ENCODE data around the gene RHOG.
A peak's percentile ranks its signal among the peaks of the same experiment; 100 is the strongest.

RHOG gene

GRCh38 chr11:3831378-3832239 lies 9.2 kb downstream of the RHOG start:
- H3K4me1 ChIP-seq (ENCODE audit: control insufficient read depth in 1 of 2, insufficient read depth in 2 of 2, low read length in 2 of 2) = peaks cover 12 to 24% of the 10 kb centered on the region in 2 donors
- no peaks in the 10 kb centered on the region for H3K9me3 ChIP-seq (ENCODE audit: control insufficient read depth in 1 of 2, low read length in 2 of 2)
- H3K4me3 ChIP-seq (ENCODE audit: low read depth in 1 of 2, low read length in 2 of 2) = no peak overlapping the region
- H3K27ac ChIP-seq (ENCODE audit: low read length) = peak overlapping the region; percentile 39
- H3K27me3 ChIP-seq (ENCODE audit: low read depth, low read length) = no peaks in the 10 kb centered on the region
- H3K36me3 ChIP-seq (ENCODE audit: control insufficient read depth in 1 of 2, insufficient read depth in 2 of 2, low read length in 2 of 2) = peaks cover 15 to 25% of the 10 kb centered on the region in 2 donors

DNA sequence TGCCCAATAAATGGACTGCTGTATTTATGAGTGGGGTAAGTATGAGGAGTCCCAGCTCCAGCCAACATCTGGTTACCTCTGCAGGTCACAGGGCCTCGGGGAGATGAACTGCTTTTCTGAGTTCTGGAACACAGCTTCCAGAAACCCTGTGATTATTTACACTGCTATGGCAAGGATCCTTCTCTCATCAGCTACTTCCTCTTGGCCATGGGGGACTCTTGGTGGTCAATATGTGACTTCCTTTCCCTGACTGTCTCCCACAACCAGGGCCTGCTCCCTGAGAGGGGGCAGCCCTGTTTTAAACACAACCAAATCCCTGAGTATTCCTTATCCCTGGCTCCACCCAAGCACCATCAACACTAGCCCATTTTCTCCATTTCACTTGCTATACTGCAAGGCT lies 10.0 kb downstream of the RHOG start:
- Histone ChIP-seq H3K27me3 (ENCODE audit: low read depth, low read length) (no peaks in the 10 kb centered on the region), H3K4me3 (ENCODE audit: low read depth in 1 of 2, low read length in 2 of 2) (no peak overlapping the region), H3K27ac (ENCODE audit: low read length) (peak overlapping the region; percentile 39), H3K4me1 (ENCODE audit: control insufficient read depth in 1 of 2, insufficient read depth in 2 of 2, low read length in 2 of 2) (peaks cover 12 to 24% of the 10 kb centered on the region in 2 donors), H3K9me3 (ENCODE audit: control insufficient read depth in 1 of 2, low read length in 2 of 2) (no peaks in the 10 kb centered on the region), H3K36me3 (ENCODE audit: control insufficient read depth in 1 of 2, insufficient read depth in 2 of 2, low read length in 2 of 2) (peaks cover 23 to 32% of the 10 kb centered on the region in 2 donors)

DNA sequence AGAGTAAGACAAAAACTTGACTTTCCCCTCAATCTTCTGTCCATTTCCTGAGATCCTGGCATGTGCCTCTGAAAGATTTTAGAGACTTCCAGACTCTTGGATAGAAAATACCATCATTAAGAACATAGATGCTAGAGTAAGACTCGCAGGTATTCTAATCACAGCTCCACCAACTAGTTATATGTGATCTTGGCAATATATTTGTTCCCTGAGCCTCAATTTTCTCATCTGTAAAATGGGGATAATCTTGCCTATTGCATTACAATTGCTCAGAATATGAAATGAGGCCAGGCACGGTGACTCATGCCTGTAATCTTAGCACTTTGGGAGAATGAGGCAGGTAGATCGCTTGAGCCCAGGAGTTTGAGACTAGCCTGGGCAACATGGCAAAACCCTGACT lies 10.7 kb downstream of the RHOG start:
- Histone ChIP-seq H3K4me3 (ENCODE audit: low read depth in 1 of 2, low read length in 2 of 2) (no peak overlapping the region), H3K4me1 (ENCODE audit: control insufficient read depth in 1 of 2, insufficient read depth in 2 of 2, low read length in 2 of 2) (peaks cover 12 to 18% of the 10 kb centered on the region in 2 donors), H3K36me3 (ENCODE audit: control insufficient read depth in 1 of 2, insufficient read depth in 2 of 2, low read length in 2 of 2) (peaks cover 23 to 34% of the 10 kb centered on the region in 2 donors), H3K27me3 (ENCODE audit: low read depth, low read length) (no peaks in the 10 kb centered on the region), H3K9me3 (ENCODE audit: control insufficient read depth in 1 of 2, low read length in 2 of 2) (no peaks in the 10 kb centered on the region), H3K27ac (ENCODE audit: low read length) (no peak overlapping the region)

DNA sequence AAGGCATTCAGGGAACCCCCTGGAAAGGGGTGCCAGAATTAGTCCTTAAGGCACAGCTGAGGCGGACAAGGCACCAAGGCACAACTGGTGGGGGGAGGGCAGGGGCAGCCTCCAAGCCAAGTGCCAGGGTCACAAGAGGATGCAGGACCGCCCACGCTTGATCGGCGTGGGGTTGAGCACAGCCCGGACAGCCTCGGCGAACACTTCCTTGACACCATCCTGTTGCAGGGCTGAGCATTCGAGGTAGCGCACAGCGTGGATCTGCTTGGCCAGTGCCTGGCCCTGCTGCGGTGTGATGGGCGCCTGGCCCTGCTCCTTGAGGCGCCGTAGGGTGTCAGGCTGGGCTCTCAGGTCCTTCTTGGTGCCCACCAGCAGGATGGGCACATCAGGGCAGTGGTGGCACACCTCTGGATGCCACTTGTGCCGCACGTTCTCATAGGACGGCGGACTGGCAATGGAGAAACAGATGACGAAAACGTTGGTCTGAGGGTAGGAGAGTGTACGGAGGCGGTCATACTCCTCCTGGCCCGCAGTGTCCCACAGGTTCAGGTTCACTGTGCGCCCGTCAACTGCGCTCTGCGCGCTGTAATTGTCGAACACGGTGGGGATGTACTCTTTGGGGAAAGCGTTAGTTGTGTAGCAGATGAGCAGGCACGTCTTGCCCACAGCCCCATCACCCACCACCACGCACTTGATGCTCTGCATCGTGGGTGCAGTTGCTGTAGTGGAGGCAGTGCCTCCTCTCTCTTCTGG lies 13.1 kb downstream of the RHOG start:
- H3K27me3 ChIP-seq (ENCODE audit: low read depth, low read length) = no peaks in the 10 kb centered on the region
- peaks cover 23 to 34% of the 10 kb centered on the region in 2 donors for H3K36me3 ChIP-seq (ENCODE audit: control insufficient read depth in 1 of 2, insufficient read depth in 2 of 2, low read length in 2 of 2)

DNA sequence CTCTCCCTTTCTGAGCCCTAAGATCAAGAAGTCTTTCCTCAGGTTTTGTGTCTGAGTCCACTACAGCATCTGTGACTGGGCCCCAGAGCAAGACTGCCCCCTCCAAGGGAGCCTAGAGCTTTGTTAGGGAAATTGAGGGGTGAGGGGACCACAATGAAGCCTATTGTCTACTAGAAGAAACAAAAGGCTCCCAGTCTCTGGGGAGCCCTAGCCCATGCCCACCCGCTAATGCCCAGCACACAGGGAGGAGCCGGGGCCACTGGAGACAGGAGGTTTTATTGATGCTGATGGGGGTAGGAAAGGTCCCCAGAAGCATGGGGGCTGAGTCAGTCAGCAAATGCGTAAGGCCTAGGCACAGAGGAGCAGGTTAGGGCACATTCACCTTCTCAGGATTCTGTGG lies 14.0 kb downstream of the RHOG start:
- Histone ChIP-seq H3K4me1 (ENCODE audit: control insufficient read depth in 1 of 2, insufficient read depth in 2 of 2, low read length in 2 of 2) (no peaks in the 10 kb centered on the region), H3K36me3 (ENCODE audit: control insufficient read depth in 1 of 2, insufficient read depth in 2 of 2, low read length in 2 of 2) (peaks cover 23 to 34% of the 10 kb centered on the region in 2 donors), H3K27ac (ENCODE audit: low read length) (no peak overlapping the region), H3K27me3 (ENCODE audit: low read depth, low read length) (no peaks in the 10 kb centered on the region), H3K4me3 (ENCODE audit: low read depth in 1 of 2, low read length in 2 of 2) (no peak overlapping the region), H3K9me3 (ENCODE audit: control insufficient read depth in 1 of 2, low read length in 2 of 2) (no peaks in the 10 kb centered on the region)

More for the DNA sequence above, 13.1 kb downstream of the RHOG start:
- no peak overlapping the region for H3K27ac ChIP-seq (ENCODE audit: low read length)
- H3K9me3 ChIP-seq (ENCODE audit: control insufficient read depth in 1 of 2, low read length in 2 of 2) = no peaks in the 10 kb centered on the region
- no peak overlapping the region for H3K4me3 ChIP-seq (ENCODE audit: low read depth in 1 of 2, low read length in 2 of 2)
- H3K4me1 ChIP-seq (ENCODE audit: control insufficient read depth in 1 of 2, insufficient read depth in 2 of 2, low read length in 2 of 2) = peaks cover 4 to 8% of the 10 kb centered on the region in 2 donors

DNA sequence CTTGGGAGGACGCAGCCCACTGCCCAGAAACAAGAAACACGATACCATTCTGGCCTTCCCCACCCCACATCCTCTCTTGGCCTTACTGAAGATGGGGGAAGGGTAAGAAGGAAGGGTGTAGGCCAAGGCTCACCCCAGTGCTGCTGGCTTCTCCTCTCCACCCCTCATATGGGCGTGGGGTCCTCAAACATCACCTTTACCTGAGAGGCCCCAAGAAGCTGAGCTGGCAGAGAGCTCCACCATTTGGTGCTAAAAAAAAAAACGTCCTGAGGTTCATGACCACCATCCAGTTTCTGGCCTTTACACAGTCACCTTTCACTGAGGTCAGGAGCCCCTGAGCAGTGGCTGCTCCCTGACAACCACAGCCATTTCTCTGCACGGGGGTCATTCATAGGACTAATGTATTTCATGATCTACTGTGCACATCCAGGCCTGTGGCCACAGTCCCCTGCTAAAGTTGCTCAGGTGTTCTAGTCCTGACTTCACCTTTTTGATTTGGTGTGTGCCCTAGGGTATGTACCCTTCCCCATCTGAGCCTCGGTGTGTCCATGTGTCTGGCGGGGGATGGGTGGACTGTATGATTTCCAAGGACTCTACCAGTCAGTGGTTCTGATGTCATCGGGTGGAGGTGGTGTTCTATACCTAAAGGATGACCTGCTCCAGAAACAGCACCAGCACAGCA lies 15.1 kb downstream of the RHOG start:
- no peak overlapping the region for H3K27ac ChIP-seq (ENCODE audit: low read length)
- peaks cover 23 to 32% of the 10 kb centered on the region in 2 donors for H3K36me3 ChIP-seq (ENCODE audit: control insufficient read depth in 1 of 2, insufficient read depth in 2 of 2, low read length in 2 of 2)
- H3K27me3 ChIP-seq (ENCODE audit: low read depth, low read length) = no peaks in the 10 kb centered on the region
- no peaks in the 10 kb centered on the region for H3K4me1 ChIP-seq (ENCODE audit: control insufficient read depth in 1 of 2, insufficient read depth in 2 of 2, low read length in 2 of 2)
- H3K9me3 ChIP-seq (ENCODE audit: control insufficient read depth in 1 of 2, low read length in 2 of 2) = no peaks in the 10 kb centered on the region
- no peak overlapping the region for H3K4me3 ChIP-seq (ENCODE audit: low read depth in 1 of 2, low read length in 2 of 2)

DNA sequence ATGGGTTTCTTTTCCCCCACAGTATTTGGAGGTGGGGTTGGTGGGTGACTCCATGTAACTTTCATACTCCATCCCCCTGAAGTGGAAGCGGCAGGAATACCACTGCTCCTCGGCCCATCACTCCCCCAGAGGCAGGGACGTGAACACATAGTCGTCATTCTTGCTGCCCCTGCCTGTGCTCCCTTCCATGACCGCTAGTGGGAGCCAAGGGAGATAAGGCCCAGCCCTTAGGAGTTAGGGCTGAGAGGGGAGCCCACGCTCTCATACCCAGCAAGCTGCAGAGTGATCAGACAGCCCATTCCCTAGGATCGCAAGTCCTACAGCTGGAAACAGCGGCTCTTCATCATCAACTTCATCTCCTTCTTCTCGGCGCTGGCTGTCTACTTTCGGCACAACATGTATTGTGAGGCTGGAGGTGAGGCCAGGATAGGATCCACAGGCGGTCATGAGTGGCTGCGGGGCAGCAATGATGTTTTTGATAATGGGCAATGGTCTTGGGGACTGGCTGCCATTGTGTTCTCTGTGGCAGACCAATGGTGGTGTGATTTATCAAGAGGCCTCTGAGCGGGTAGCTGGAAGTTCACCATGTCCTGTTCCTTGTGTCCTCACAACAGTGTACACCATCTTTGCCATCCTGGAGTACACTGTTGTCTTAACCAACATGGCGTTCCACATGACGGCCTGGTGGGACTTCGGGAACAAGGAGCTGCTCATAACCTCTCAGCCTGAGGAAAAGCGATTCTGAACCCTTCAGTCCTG lies 15.9 kb downstream of the RHOG start:
- Histone ChIP-seq H3K4me1 (ENCODE audit: control insufficient read depth in 1 of 2, insufficient read depth in 2 of 2, low read length in 2 of 2) (no peaks in the 10 kb centered on the region), H3K9me3 (ENCODE audit: control insufficient read depth in 1 of 2, low read length in 2 of 2) (no peaks in the 10 kb centered on the region), H3K27ac (ENCODE audit: low read length) (no peak overlapping the region), H3K4me3 (ENCODE audit: low read depth in 1 of 2, low read length in 2 of 2) (no peak overlapping the region), H3K36me3 (ENCODE audit: control insufficient read depth in 1 of 2, insufficient read depth in 2 of 2, low read length in 2 of 2) (peaks cover 23 to 29% of the 10 kb centered on the region in 2 donors), H3K27me3 (ENCODE audit: low read depth, low read length) (no peaks in the 10 kb centered on the region)

GRCh38 chr11:3823762-3824506 lies 16.8 kb downstream of the RHOG start:
- H3K27ac ChIP-seq (ENCODE audit: low read length) = no peak overlapping the region

DNA sequence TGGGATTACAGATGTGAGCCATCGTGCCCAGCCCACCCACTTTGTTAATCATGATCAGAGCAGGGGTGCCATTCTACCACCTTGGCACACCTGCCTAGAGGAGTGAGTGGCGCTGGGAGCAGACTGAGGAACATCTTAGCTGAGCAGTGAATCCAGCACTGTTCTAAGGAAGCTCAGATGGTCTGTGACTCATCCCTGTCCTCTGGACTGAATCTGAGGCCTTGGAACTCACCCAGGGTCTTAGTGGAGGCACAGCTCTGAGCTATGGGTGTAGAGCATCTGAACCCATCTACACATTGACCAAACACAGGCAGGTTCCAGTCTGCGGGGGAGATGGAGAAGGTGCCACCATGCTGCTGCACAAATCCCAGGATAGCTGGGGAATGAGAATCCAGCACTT lies 17.5 kb downstream of the RHOG start:
- no peaks in the 10 kb centered on the region for H3K9me3 ChIP-seq (ENCODE audit: control insufficient read depth in 1 of 2, low read length in 2 of 2)
- H3K27me3 ChIP-seq (ENCODE audit: low read depth, low read length) = no peaks in the 10 kb centered on the region
- no peak overlapping the region for H3K27ac ChIP-seq (ENCODE audit: low read length)
- H3K4me3 ChIP-seq (ENCODE audit: low read depth in 1 of 2, low read length in 2 of 2) = no peak overlapping the region
- H3K36me3 ChIP-seq (ENCODE audit: control insufficient read depth in 1 of 2, insufficient read depth in 2 of 2, low read length in 2 of 2) = peaks cover 23 to 26% of the 10 kb centered on the region in 2 donors
- H3K4me1 ChIP-seq (ENCODE audit: control insufficient read depth in 1 of 2, insufficient read depth in 2 of 2, low read length in 2 of 2) = no peaks in the 10 kb centered on the region

More at GRCh38 chr11:3823762-3824506, 16.8 kb downstream of the RHOG start:
- Histone ChIP-seq H3K4me3 (ENCODE audit: low read depth in 1 of 2, low read length in 2 of 2) (no peak overlapping the region), H3K27me3 (ENCODE audit: low read depth, low read length) (no peaks in the 10 kb centered on the region), H3K36me3 (ENCODE audit: control insufficient read depth in 1 of 2, insufficient read depth in 2 of 2, low read length in 2 of 2) (peaks cover 23 to 26% of the 10 kb centered on the region in 2 donors), H3K9me3 (ENCODE audit: control insufficient read depth in 1 of 2, low read length in 2 of 2) (no peaks in the 10 kb centered on the region), H3K4me1 (ENCODE audit: control insufficient read depth in 1 of 2, insufficient read depth in 2 of 2, low read length in 2 of 2) (no peaks in the 10 kb centered on the region)

DNA sequence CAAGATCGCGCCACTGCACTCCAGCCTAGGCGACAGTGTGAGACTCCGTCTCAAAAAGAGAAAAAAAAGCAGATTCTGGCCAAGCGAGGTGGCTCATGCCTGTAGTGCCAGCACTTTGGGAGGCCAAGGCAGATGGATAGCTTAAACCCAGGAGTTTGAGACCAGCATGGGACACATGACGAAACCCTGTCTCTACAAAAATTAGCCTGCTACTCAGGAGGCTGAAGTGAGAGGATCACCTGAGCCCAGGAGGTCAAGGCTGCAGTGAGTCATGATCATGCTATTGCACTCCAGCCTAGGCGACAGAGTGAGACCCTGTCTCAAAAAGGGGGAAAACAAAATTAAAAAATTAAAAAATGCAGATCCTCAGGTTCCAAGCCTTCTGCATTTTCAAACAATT lies 18.4 kb downstream of the RHOG start:
- Histone ChIP-seq H3K27ac (ENCODE audit: low read length) (no peak overlapping the region), H3K27me3 (ENCODE audit: low read depth, low read length) (no peaks in the 10 kb centered on the region), H3K4me1 (ENCODE audit: control insufficient read depth in 1 of 2, insufficient read depth in 2 of 2, low read length in 2 of 2) (no peaks in the 10 kb centered on the region), H3K4me3 (ENCODE audit: low read depth in 1 of 2, low read length in 2 of 2) (no peak overlapping the region), H3K9me3 (ENCODE audit: control insufficient read depth in 1 of 2, low read length in 2 of 2) (no peaks in the 10 kb centered on the region), H3K36me3 (ENCODE audit: control insufficient read depth in 1 of 2, insufficient read depth in 2 of 2, low read length in 2 of 2) (peaks cover 15 to 16% of the 10 kb centered on the region in 2 donors)

Measured in muscle layer of duodenum (tissue), 2 donors.